DMS53 (cell line): Measurements from ENCODE around the gene OBSL1.

Experiments used
- DNase-seq: peaks from one replicate; lab custom pipeline; 2025; lab: John Stamatoyannopoulos, UW

OBSL1 gene

DNA sequence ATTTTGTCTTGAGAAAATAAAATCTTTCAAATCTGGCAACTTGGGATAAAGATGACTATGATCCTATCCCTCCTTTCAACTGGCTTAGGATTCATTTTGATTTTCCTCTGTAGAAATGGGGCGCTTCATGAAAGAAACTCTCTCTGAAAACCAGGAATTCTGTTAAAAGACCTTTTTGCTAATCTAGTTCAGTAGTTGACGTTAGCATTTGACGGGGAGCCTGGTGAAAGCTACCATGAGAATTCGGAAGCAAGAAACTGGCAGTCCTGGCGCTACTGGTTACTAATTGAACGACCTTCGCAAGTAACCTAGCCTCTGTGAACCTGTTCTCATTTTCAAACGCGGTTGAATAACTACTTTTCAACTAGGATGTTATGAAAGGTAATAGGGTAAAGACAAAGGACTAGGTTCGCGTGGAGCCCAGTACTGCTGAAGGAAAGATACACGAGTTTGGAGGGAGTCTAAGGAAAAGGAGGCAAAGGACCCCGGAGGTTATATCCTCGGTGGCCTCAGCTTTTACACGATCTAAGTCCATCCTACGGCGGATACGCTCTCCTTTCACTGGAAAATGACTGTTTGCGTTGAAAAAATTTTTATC lies 25.7 kb upstream of the OBSL1 start:
- no peak for DNase-seq

DNA sequence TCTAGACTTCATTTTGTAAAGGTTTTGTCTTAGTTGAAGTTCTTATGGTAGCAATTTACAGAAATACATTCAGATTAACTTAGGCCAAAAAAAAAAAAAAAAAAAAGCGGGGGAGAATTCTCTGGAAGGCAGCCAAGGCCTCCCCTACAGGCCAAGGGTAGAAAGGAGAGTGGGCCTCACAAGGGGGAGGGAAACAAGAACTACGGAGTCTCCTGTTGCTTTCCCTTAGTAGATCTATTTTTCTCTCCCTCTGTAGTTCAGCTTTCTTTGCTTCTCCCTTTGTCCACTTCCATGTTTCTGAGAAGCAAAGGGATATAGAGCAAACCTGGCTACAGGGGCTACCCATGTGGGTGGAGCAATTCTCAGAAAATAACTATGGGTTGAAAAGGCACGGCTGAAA lies 23.9 kb upstream of the OBSL1 start:
- no peak for DNase-seq

DNA sequence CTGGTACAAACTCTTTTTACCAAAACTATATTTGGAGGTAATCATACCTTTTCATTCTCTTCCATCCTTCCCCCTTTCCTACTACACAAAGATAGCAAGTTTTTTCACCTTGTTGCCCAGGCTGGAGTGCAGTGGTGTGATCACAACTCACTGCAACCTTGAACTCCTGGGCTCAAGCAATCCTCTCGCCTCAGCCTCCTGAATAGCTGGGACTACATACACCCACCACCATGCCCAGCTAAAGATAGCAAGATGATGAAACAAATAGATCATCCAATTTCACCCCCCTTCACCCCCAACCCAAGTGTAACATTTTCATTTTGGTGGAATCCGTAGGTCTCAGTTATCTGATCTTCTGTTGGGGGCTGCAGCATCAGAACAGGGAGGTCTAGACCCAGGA lies 21.8 kb upstream of the OBSL1 start:
- no peak for DNase-seq

DNA sequence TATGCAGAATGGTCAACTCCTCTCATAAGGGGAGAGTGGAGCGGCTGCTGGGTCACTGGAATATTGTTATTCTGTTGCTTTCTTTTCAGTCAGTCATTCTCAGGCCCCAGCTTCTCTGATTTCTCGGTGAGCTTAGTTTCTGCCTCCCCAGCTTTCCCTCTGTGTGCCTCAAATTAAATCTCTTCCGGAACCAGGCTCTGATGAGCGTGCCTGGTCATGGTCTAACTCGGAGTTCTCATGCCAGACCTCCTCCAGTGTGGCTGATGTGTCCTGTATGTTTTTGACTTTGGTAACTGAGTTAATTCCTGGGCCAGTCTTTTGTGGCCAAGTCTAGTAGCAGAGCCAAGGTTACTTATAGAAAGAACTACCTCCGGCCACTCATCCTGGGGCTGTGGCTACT lies 21.4 kb upstream of the OBSL1 start:
- DNase-seq: no peak

DNA sequence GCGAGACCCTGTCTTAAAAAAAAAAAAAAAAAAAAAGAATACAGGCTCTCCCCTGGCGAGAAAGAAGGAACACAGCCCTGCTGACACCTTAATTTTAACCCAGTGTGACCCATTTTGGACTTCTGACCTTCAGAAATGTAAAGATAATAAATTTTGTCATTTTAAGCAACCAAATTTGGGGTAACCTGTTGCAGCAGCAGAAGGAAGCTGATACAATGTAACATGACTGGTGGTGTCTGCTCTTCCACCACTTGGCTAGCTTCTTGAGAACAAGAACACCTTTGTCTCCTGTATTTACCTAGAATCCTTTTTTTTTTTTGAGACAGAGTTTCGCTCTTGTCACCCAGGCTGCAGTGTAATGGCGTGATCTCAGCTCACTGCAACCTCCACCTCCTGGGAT lies 19.8 kb upstream of the OBSL1 start:
- no peak for DNase-seq

DNA sequence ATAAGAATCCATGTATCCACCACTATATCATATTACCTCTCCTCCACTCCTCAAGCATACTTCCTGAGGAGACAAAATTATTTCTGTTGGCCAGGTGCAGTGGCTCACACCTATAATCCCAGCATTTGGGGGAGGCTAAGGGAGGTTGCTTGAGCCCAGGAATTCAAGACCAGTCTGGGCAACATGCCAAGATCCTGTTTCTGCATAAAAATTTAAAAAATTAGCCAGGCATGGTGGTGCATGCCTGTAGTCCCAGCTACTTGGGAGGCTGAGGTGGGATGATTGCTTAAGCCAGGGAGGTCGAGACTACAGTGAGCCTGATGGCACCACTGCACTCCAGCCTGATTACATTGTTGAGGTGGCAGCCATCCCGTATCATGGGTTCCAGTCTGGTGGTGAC lies 10.0 kb upstream of the OBSL1 start:
- no peak for DNase-seq

DNA sequence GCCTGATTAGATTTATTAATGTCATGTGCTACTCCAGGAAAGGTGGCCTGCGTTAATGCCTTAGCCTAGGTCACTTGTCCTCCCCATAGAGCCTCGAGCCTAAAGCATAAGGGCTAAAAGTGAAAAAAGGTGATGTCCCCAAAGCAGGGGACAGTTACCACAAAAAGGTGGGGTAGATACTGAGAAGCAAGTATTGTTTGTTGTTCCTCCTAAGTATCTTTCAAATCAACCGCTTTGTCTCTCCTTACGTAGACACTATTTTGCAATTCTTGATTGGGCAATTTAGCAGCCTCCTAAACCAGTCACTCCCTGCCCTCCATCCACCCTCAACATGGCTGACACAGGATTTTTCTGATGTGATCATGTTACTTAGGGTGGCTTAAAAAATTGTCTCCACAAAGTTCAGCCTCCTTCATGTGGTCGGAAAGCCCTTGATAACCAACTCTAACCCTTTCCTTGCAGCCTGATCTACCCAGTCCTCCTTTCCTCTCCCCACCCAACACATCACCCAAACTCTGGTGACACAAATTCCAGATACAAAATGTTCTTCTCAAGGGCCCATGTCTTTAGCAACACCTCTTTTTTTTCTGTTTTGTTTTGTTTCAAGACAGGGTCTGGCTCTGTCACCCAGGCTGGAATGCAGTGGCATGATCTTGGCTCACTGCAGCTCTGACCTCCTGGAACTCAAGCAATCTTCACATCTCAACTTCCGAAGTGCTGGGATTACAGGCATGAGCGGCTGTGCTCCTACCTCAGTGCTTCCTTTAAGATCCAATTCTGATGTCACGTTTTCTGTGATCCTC lies 7.7 kb upstream of the OBSL1 start:
- no peak for DNase-seq

DNA sequence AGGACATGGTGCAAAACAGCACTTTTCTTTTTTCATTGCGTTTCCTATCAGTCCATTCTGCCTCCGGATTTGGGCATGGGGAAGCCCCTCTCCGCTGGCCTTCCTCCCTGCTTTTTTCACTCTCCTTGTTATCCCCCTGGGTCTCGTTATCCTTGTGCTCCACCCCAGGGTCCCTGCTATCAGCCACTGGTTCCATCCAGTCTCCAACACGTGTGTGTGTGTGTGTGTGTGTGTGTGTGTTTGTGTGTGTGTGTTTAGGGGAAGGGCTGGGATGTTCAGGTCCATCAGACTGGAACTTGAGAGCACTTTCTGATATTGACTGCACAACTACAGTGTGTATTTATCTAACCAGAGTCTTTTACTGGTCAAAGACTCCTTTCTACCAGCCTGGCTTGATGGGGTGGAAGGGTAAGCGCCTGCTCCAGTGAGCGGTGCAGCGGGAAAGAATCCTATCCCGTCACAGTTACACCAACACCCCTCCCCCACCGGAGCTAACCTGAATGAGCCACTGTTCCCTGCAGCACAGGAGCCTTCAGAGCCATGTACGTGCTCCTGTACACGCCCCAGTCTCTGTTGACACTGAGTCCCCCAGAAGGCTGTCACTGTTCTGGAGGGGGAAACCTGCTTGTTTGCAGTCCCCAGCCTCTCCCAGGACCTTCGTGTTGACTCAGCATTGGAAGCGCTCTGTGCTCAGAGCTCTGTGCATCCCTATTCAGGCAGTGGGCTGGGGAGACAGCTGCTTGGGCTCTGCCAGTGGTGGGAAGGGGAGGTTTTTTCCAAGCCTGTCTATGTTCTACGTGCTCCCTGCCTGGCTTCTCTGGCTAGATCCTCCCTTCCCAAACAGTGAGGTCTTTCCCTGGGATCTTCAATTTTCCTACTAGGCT lies 5.4 kb upstream of the OBSL1 start:
- peak; percentile 75 for DNase-seq

DNA sequence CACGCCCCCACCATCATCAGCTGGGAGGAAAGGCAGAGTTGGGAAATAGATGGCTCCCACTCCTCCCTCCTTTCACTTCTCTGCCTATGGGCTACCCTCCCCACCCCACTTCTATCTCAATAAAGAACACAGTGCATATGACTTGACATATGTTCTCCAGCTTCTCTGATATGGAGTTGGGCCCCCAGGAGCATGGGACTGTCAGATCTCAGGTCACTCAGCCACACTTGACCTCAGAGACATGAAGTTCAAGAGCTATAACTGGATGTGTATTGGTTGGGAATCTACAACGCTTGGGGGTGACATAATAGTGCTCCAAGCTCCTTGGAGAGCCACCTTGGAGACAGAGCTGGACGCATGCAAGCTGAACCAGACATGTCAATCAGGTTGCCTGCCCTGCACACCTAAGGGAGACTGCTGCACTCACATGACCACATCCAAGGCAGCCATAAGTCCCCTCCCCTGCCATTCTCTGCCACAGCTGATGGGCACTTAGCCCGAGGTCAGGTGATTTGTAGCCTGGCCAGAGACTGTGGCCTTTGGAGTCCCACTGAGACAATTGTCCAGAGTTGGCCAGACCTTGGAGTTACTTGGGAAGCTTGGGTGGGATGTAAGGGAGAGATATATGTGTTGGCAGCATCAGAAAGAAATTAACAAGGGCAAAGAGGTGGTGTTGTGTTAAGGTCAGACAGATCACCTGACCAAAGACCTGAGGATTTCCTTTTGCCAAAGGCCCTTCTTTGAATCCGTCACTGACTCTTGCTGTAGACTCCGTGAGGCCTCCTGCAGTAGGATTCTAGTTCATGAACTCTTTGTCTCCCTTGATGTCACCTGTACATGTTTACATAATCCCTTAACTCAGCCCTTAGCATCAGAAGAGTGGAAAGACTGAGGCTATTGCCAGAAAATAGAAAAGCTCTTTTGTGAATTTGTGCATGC lies 4.5 kb upstream of the OBSL1 start:
- peak; percentile 43 for DNase-seq

DNA sequence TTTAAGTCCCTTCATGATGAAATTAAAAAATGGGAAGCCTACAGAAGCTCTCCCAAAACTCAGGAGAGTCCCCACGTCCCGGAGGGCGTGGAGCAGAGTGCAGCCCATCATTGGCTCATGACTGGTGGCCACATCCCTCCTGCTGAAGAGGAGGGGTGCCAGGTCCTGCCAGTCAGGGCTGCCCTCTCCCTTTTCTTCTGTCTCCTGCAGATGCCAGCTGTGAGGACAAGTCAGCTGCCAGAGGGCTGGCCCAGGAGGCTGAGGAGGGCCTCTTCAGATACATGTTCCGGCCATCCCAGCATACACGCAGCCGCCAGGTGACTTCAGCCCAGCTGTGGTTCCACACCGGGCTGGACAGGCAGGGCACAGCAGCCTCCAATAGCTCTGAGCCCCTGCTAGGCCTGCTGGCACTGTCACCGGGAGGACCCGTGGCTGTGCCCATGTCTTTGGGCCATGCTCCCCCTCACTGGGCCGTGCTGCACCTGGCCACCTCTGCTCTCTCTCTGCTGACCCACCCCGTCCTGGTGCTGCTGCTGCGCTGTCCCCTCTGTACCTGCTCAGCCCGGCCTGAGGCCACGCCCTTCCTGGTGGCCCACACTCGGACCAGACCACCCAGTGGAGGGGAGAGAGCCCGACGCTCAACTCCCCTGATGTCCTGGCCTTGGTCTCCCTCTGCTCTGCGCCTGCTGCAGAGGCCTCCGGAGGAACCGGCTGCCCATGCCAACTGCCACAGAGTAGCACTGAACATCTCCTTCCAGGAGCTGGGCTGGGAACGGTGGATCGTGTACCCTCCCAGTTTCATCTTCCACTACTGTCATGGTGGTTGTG lies 3.4 kb upstream of the OBSL1 start:
- peak; percentile 78 for DNase-seq

DNA sequence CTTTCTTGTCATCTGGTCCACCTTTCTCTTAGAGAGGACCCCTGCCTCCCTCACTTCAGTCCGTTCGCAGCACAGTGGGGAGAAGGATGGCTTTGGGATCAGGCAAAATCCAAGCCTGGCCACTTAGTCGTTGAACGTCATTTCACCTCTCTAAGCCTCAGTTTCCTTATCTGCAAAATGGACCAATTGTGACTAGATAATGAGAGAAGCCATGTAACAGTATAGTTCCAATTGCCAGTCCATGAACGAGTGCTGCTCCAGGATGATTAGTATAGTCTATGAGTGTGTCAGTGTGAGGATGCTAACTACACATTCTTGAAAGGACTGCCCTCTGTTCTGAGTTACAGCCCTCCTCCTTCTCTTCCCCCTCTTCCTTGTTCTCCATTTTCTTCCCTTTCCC lies 1.8 kb upstream of the OBSL1 start:
- DNase-seq: no peak

DNA sequence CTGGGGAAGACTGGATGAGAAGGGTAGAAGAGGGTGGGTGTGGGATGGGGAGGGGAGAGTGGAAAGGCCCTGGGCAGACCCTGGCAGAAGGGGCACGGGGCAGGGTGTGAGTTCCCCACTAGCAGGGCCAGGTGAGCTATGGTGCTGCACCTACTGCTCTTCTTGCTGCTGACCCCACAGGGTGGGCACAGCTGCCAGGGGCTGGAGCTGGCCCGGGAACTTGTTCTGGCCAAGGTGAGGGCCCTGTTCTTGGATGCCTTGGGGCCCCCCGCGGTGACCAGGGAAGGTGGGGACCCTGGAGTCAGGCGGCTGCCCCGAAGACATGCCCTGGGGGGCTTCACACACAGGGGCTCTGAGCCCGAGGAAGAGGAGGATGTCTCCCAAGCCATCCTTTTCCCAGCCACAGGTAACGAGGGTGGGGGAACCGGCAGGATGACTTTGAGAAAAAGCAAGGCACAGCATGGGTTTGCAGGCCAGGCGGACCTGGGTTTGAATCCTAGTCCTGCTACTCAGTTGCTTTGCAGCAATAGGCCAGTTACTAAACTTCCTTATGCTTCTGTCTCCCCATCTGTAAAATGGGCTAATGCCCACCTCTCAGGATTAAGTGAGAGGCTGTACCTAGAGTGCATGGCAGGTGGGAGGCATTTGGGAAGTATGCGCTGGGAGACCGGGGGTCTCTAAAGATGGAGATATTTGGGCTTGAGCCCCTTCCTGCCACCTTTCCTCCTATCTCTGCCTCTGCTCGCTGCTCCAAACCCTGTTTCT lies 1.1 kb upstream of the OBSL1 start, which contains the start of gene INHA:
INHA (plus strand) TSS at position 74 of the 765 bp plus-strand sequence; CDS start at position 139, 65 bp downstream.
- no peak for DNase-seq

DNA sequence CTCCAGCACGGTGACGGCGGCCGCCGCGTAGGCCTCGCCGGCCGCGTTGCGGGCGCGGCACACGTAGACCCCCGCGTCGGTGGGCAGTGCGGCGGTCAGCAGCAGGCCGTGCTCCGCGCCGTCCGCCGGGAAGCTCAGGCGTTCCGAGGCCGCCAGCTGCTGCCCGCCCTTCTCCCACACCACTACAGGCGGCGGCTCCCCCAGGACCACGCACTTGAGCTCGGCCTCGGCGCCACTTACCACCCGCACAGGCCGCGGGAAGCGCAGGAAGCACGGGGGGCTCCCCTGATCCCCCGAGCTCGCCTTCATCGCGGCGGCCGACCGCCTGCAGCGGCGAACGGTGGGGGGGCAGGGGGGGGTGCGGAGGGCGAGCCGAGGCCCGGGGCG lies 422 bp downstream of the OBSL1 start:
- DNase-seq: peak; percentile 55

DNA sequence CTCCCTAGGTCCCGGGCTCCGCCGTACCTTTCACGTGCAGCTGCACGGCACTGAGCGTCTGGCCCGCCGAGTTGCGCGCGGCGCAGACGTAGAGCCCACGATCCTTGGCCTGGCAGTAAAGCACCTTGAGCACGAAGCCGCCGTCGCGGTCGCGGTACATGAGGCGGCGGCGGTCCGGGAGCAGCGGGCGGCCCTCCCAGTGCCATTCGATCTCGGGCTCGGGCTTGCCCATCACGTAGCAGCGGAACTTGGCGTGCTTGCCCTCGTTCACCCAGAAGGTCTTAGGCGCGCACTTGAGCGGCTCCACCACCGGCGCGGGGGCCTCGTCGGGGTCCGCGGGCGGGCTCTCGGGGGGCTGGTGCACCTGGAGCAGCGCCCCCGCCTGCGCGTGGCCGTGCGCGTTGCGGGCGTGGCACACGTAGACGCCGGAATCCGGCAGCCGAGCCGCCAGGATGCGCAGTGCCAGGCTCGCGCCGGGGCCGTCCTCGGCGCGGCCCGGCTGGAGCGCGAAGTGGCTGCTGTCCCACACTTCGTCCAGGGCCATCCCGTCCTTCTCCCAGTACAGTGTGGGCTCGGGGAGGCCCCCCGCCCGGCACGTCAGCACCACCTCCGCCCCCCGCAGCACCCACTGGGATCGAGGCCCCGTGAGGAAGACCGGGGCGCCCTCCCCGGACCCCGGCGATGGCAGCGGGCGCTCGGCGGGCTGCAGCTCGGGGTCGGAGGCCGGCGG lies 980 bp downstream of the OBSL1 start:
- peak; percentile 62 for DNase-seq

DNA sequence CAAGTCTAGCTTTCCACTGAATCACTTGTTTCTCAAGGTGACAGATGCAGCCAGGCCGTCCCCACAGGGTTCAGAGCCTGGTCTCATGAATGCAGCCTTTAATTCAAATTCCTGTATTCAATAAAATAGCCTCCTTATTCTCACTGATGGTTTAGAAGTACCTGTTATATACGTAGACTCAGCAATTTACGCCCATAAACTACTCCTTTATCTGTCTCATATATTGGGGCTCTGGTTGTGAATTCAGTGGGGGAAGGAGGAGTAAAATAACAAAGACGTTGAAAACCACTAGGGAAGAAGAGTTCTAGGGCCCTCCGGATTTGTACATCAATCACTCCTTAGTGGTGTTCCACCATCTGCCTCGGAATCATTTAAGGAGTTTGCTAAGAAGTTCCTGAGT lies 1.7 kb downstream of the OBSL1 start:
- no peak for DNase-seq

DNA sequence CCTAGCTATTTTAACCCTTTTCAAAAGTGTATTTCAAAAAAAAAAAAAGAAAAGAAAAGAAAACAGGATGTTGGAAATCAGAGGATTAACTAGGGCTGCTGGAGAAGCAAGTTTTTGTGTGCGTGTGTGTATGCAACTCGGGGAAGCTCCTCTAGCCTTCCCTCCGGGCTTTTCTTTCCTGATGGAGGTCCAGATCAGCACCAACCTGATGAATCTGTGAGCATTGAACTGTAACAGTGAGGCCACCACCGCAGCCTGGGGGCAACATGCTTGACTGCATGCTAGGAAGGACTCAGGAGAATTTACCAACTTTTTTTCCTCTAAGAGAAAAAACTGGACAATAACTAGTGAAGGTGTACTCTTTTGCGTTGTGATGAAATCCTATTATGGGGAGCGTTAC lies 2.3 kb downstream of the OBSL1 start:
- no peak for DNase-seq

DNA sequence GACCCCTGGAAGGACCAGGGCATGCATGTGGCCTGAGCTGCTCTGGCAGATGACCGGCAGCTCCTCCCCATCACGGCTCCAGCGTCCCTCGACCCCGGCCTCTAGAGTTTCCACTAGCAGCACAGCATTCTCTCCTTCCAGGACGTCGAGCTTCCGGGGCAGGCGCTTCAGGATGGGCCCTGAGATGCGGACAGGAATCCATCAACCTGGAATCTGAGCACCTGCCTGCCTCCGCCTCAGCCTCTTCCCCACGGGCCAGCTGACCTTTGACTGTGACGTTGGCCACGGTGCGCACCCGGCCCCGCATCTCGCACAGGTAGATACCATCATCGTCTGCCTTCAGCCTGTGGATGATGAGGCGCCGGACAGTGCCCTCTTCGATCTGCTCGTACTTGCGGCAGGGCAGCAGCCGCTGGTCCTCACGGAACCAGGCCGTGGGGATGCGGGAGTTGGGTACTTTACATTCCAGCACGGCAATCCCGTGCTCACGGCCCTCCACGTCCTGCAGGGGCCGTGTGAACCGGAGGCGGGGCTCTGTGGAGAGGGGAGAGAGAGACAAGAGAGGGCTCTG lies 3.5 kb downstream of the OBSL1 start:
- DNase-seq: no peak

DNA sequence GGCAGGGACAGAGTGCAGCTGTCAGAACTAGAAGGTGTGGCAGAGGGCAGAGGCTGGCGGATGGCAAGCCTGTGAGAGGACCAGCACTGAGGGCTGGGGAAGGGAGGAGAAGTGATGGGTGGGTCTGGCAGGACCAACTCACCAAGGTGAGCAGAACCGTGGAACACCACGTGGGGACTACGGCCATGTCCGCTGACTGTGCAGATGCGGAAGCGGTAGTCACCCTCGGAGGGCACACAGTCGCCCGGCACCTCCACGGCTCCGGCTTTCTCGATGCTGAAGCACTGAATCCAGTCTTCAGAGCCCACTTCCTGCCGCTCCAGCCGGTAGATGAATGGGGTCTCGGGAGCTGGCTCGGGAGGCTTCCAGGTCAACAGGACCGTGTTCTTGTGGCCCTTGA lies 4.2 kb downstream of the OBSL1 start:
- no peak for DNase-seq

DNA sequence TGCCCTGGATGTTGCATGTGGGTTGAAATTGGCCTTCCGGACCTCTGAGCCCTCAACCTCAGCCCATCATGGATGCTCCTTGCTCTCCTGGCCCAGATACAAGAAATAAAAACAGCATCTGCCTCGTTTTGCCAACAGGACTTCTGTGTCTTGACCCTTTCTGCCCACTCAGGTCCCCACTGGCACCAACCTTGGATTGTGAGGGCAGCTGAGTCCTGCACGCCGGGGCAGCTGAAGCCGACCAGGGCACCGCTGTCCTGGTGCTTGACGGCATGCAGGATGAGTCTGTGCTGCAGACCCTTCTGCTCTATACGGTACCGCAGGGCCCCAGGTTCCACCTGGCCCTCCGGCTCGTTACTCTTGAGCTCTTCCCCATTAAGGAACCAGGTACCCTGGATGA lies 4.7 kb downstream of the OBSL1 start:
- no peak for DNase-seq
